Measurements from ENCODE around the gene SPTBN5.

GRCh38 chr15:41824062-41824745, 69.6 kb downstream of the SPTBN5 start:
- TF ChIP-seq CTCF (IDR thresholded peaks at IDR 0.05) = no peak
- no peak for TF ChIP-seq EZH2 (IDR thresholded peaks at IDR 0.05; ENCODE audit: borderline replicate concordance, insufficient read depth, low read depth, low read length, poor library complexity, severe bottlenecking)

All from B cell (primary cell).